Measurements from ENCODE around the gene FCER2.

DNA sequence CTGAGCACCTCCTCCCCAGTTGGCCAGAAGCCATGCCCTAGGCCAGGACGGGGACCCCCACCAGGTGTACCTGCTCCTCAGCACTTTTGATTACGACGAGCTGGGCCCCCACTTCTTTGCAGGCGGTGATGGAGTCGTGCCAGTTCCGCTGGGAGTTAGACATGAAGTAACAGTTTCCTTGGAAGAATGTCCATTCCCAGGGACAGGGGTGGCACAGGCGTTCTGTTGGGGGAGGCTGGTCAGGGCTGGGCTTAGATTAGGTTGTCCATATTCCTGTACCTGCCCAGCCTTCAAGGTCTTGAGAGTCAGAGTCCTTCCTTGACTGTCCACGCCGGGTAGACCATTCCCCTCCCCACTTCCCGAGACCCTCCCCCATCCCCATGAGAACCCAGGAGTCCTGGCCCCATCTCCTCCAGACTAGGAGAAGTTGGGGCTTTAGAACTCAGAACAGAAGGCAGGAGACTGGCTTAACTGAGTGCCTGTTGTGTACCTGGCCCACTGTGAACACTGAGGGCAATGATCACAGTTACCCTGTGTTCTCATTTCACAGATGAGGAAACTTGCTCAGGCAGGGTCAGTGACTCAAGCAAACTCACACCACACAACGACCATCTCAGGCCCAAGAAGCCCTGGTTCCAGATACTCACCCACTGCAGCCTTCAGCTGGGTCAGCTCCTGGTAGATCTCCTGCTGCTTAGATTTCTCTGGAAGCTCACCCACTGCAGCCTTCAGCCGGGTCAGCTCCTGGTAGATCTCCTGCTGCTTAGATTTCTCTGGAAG lies 43.1 kb upstream of the FCER2 start:
- TF ChIP-seq POLR2A (IDR thresholded peaks at IDR 0.05) (no peak), EP300 (IDR thresholded peaks at IDR 0.05) (no peak)
- TF ChIP-seq, protein P1, sequence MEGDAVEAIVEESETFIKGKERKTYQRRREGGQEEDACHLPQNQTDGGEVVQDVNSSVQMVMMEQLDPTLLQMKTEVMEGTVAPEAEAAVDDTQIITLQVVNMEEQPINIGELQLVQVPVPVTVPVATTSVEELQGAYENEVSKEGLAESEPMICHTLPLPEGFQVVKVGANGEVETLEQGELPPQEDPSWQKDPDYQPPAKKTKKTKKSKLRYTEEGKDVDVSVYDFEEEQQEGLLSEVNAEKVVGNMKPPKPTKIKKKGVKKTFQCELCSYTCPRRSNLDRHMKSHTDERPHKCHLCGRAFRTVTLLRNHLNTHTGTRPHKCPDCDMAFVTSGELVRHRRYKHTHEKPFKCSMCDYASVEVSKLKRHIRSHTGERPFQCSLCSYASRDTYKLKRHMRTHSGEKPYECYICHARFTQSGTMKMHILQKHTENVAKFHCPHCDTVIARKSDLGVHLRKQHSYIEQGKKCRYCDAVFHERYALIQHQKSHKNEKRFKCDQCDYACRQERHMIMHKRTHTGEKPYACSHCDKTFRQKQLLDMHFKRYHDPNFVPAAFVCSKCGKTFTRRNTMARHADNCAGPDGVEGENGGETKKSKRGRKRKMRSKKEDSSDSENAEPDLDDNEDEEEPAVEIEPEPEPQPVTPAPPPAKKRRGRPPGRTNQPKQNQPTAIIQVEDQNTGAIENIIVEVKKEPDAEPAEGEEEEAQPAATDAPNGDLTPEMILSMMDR (IDR thresholded peaks at IDR 0.05): no peak
